Effector CD4-positive, alpha-beta T cell (primary cell): ENCODE data around the gene TACC3.

Source experiments
- DNase-seq: peaks from one replicate; pipeline ENCODE4 v3.0.0-alpha.2; 2020

The TACC3 gene

DNA sequence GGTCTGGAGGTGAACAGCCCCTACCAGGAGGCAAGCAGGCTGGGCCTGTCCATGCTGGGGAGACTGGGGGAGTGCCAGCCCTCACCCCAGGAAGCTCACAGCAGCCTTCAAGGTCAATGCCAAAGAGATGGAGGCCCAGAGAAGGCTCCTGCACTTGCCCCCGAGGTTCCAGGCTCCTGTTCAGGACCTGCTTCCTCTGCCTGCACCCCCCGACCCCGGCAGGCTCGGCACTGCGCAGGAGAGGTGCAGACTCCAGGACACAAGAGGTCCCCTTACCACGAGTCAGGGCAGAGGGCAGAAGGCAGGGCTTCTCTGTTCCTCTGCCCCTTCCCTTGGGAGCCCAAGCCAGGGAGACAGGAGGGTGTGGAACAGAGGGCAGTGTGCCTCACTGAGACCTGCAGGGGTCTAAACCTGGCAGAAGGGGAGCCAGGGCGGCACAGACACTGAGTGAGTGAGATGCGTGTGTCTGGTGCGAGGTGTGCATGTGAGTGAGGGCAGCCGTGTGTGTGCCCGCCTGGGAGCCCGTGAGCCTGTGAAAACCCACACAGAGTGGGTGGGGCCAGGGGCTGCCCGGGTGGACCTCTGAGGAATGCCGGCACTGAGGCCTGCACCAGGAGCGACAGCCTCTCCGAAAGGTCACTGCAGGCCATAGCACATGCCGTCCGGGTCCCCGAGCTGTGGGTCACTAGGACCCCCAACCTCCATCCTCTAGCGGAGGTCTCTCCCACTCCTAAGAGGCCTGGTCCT lies 41.1 kb downstream of the TACC3 start:
- no peak for DNase-seq

DNA sequence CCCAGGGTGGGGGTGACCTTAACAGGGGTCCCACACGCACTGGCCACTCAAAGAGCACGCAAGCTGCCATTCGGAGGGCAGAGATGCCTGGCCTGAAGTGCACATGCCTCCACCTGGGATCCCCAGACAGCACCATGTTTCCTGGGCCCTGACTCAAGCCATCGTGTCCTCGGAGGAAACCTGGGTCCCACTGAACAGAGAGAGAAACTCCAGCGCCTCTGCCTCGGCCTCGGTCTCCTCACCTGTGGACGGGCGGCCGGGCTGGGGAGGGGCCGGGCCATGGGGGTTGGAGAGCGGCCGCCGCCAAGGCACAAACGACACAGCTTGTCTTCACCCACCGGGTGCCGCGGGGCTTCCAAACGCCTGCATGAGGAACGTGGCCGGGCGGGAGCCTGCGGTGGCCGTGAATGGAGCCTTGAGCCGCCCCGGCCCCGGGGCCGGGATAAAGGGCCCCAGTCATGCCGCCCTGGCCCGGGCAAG lies 41.8 kb downstream of the TACC3 start:
- DNase-seq, result no peak

DNA sequence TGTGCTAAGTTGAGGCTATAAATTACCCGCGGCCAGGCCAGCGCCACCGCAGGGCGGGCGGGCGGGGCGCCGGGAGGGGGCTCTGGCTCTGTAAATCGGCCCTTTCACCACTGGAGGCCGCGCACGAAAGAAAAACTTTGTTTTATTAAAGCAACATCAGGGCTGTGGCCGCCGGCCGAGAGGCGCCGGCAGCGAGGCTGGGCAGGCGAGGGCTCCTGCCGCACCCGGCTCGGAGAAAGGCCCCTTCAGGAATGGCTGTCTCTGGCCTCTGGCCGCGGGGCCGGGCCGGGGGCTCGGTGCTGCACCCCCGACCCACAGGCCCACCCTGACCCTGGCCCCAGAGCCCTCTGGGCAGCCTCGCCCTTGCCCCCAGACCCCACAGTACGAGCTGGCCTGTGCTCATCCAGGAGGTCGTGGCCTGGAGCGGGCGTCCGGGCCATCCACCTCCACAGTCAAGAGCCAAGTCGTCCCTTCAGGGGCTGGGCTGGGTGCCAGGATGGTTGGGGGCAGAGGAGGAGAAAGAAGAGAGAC lies 42.3 kb downstream of the TACC3 start:
- DNase-seq, result no peak

DNA sequence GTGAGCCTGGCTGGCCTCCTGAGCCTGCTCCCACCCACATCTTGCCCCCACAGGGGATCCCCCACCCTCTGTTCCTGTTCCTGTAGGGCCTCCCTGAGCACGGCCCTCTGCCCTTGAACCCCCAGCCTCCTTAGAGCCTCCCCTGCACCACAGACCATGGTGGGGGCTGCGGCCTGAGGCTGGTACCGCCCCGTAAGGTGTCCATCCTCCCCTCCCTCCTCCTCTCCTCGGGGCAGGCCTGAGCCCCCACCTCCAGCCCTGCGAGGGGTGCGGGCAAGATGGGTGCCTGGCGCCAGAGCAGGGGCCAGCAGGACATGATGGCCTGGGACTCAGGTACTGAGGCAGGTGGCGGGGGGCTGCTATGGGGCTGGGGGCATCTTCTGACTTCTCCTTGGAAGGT lies 43.3 kb downstream of the TACC3 start:
- no peak for DNase-seq

DNA sequence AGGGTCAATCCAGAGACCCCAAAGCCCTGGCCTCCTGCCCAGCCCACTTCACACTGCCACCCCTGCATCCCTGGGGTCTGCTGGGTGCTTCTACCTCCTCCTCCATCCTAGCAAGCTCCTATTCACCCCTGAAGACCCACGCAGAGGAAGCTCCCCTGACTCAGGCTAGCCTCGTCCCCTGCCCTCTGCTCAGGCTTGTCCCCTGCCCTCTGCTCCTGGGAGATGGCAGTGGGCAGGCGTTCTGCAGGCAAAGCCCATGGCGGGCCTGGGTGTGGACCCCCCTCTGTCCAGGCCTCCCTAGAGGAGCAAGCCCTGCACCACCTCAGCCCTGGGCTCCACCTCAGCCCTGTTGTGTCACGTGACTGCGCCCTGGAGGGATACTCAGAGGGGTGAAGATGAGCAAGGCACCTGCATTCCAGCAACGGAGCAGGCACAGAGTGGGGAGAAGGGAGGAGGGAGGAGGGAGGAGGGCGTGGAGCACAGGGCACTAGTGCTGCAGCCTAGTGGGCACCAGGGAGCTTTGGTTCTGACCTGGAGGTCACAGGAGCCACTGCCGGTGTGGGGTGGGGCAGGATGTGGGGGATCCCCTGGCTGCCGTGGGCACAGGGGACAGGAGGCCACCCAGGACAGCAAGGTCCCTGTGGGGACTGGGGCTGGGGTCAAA lies 44.2 kb downstream of the TACC3 start:
- no peak for DNase-seq

DNA sequence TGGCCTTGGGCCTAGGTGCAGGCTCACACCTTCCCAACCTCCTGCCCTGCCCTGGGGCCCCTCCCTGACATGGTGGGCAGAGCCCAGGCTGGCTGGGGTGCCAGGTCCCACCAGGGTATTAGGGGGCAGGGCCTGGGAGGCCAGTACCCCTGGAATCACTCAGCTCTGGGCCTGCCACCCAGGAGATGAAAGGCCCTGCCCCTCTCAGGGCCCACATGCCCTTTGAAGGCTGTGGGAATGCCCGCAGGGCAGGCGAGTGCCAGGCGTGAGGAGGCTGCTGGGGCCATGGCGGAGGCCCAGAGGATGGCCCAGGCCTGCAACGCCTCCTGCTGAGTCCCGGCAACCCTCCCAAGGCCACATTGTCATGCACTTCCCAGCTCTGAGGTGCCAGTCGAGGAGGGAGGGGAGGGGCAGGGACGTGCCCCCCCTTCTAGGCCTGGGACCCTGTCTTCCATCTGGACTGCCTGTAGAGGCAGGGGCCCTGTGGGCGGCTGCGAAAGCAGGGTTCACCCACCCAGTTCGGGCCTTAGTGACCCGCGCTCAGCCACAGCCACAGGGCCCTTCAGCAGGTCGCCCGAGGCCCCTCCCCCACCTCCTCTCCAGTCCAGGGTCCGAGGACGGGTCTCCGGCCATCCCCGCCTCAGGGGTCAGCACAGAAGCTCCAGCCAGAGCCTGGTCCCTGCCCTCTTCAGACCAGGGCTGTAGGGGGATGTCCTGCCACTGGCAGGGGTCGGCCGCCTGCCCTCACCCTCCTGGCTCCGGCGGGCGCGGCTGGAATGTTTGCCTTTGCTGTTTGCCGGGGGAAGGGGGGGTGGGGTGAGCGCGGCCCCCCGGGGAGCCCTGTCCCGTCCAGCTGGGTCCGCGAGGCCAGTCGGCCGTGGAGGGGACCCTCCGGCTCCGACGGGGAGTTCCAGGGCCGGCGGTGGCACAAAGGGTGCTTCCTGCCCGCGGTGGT lies 45.1 kb downstream of the TACC3 start:
- DNase-seq, result no peak

DNA sequence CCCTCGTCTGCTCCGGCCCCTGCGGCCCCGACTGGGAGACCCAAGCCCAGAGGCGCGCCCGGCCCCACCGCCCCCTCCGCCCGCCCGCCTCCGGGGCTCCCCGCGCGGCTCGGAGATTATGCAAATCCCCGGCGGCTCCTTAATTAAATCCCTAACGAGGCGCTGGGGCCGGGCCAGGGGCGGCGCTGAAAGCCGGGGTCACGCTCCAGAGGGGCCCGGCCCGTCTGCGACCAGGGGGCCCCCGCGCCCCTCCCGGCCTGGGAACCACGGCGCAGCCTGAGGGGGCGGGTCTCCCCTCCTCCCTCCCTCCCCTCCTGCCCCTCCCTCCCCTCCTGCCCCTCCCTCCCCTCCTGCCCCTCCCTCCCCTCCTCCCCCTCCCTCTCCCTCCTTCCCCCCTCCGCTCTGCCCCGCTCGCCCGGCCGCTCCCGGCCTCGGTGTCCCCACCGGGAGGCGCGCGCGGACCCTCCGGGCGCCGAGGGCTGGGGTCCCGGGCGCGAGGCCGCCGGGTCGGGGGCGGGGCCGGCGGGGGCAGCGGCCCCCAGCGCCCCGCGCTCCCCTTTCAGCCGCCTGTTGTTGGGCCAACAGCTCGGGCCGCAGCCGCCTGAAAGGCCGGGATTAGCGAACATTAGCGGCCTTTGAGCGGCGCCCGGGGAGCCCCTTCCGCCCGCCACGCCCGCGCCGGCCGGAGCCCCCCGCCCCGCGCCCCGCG lies 45.9 kb downstream of the TACC3 start:
- no peak for DNase-seq

DNA sequence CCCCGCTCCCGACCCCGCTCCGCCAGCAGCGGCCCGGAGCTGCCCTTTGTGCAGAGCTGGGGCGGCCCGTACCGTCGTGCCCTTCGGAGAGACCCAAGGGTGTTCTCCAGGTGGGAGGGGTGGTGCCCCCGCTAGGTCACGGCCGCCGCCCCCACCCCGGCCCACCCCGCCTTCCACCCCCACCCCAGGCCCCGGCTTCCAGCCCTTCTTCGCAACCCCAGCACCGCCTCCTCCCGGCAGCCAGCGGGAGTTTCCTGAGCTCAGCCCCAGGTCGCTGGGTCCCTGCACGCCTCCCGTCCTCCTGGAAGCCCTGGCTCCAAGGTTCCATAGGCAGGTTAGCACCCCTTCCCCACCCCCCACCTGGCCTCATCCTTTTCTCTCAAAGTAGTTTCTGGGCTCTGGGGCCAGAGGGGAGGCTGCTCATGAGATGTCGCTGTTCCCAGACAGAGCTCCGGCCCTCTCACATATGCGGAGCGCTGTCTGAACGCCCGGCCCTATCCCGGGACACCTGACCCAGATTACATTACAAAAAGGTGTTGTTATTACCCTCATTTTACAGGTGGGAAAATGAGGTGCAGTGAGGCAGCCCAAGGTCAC lies 46.5 kb downstream of the TACC3 start:
- peak; percentile 12 for DNase-seq

DNA sequence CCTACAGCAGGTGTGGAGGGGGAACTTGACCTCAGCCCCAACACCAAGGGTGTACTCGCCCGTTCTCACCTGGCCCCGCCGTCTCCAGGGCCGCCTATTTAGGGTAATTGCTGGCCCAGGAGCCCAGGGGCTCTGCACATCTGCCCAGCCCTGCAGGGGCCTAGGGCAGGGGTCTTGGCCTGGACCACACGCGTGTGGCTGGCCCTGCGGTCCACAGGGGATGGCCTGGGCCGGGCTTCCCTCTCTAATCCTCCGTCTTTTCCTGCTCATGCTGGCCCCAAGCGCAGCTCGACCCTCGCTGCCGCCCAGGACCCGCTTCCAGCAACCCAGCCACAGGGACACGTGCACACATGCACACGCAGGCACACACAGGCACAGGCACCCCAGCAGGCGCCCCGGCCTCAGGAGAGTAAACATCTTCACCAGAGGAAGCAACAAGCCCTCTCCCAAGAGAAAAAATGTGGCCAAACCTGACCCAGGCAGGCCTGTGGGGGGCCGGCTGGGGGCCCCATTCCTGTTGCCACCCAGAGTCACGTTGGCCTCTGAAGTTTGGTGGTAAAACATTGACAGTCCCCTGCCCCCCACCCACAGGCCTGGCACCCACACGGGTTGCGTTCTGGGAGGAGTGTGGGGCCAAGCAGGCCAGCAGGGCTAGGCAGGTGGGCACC lies 47.2 kb downstream of the TACC3 start:
- DNase-seq, result no peak

DNA sequence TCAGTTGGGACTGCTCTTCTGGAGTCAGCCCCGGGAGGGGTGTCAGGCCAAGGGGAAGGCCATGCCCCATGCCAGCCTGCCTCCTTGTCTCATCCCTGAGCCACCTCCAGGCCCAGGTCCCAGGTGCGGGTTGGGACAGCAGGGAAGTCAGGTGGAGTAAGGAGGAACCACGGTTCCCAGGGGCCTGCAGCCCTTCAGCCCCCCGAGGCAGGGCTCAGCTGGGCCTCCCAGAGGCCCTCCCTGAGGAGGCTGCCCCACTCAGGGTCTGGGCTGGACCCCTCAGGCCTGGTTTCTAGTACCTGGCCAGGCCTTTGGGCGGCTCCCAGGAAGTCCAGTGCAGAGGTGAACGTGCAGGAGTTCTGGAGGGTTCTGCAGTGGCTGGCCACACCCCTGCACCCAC lies 48.4 kb downstream of the TACC3 start:
- no peak for DNase-seq

DNA sequence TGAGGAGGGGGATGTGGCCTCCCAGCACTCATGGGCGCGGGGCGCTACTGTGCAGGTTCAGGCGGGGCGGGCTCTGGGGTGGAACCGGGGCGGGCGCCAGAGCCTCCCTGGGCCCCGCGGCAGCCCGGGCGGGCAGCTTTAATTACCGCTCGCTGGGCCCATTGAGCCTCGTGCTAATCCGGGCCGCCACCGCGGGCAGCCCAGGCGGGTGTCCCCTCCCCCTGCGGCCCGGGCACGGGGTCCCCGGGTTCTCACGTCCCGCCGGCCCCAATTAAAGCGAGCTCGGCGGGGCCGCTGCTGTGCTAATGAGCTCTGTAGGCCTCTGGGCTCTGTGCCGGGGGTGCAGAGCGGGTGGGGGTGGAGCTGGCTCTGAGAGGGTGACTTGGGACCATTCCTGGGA lies 48.9 kb downstream of the TACC3 start:
- DNase-seq, result no peak

DNA sequence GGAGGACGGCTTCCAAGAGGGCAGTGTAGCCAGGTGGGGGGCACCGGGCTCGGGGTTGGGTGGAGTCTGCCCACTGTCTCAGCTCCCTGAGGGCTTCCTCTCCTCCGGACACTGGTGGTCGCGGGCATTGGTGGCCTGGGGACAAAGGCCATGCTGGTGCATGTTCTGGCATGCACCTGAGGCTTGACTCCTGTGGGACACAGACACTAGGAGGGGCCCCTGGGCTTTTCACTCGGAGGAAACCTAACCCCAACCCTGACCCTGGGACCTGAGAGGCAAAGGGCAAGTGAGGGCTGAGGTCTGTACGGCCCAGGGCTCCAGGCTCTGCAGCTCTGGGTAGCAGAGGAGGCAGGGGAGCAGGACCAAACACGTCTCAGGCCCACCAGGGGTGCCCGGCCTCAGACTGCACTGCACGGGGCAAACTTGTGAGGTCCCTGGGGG lies 49.5 kb downstream of the TACC3 start:
- no peak for DNase-seq

DNA sequence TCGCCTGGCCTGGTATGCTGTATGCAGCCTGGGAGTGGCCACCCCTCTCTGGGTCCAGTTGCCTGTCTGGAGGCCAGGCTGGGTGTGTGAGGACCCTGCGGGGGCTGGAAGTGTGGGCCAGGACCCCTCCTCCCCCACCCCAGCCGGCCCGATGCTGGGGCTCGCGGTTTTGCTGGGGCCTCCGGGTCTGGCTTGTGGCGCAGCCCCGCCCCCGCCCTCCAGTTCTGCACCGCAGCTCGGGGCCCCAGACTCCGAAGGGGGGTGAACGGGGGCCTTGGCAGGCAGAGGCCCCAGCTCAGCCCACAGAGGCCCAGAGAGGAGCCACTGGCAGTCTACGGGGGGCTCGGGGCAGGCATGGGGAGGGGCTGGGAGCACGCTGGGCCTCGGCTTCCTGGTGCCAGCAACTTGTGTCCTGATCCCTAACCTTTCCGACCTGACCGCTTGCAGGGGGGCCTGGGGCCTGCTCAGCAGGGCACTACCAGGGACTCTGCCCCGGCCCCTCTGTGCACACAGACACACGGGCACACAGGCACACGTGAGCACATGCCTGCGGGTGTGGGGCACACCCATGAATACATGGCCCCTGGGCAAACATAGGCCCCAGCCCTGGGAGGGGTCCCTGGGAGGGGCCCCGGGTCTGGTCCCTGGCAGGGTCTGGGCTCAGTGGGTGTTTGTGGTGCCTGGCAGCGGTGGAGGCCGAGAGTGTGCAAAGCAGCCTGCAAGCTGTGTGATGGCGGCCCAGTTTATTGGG lies 50.4 kb downstream of the TACC3 start:
- no peak for DNase-seq

DNA sequence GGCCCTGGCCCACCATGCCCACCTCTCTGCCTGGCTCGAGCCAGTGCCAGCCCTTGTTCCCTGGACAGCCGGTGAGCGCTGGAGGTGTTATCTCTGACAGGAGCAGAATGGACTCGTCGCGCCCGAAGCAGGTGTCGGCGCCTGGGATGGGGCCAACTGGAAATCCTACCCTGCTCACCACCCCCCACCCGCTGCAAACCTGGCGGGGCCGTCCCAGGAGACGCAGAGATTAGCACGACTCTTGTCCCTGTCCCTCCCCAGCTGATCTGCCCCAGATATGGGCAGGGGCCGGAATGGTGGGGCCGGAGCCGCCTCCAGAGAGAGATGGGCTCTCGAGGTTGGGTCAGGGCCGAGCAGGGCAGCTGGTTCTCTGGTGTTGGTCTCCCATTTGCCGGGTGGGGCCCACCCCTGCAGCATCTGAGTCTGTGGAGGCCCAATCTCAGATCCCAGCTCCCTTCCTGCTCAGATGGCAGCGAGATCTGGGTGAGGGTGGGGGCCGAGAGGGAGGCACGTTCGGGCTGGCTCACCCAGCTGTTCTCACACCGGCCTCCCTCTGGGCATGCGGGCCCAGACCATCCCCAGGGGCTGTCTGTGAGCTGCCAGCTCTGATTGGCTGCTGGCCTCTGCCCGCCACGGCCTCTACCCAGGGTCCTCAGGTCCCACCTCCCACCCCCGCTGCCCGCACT lies 51.7 kb downstream of the TACC3 start:
- DNase-seq, result no peak

DNA sequence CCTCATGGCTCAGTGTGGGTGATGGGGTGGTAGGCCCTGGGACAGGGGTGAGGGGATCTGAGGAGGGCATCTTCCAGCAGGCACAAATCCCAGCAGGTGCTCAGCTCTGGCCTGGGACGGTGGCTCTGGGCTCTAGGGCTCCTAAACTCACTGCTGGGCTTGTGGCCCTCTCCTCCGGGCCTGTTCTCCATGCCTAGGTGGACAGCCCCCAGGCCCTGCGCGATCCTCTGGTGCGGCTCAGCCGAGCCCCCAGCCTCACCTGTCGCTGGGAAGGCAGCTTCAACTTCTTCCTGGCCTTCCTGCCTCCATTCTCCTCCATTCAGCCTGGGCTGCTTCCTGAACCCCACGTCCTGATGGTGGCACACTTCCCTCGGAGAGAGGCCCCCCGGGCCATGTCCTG lies 52.4 kb downstream of the TACC3 start:
- DNase-seq, result no peak

DNA sequence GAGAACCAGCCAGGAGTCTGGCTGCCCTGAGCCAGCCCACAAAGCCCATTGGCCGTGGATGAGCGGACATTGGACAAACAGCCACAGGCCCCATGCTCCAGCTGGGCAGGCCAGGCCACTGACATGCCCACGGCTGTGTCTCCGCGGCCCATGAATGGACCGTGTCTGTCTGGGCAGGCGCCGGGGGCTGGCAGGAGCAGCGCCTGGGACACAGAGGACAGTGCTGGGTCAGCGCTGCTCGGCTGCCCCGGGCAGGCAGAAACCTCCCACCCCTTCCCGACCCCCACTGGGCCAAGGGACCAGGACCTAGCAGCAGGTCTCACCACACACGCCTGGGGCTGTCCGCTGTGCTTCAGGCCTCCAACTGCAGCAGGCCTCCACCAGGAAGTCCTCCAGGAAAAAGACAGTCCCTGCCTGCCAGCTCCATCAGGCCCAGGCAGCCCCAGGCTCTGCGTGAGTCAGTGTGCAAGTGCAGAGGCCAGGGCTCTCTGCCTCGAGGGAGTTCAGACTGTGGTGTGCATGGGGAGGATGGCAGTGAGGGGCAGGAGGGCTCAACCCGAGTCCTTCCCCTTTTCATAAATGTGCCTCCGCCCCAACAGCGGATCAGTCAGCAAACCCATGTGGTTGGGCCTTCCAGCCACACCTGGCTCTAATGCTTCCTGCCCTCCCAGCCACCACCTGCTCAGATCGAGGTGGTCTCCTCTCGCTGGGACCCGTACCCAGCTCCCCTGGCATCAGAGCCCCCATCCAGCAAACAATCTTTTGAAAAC lies 54.6 kb downstream of the TACC3 start:
- DNase-seq, result no peak

DNA sequence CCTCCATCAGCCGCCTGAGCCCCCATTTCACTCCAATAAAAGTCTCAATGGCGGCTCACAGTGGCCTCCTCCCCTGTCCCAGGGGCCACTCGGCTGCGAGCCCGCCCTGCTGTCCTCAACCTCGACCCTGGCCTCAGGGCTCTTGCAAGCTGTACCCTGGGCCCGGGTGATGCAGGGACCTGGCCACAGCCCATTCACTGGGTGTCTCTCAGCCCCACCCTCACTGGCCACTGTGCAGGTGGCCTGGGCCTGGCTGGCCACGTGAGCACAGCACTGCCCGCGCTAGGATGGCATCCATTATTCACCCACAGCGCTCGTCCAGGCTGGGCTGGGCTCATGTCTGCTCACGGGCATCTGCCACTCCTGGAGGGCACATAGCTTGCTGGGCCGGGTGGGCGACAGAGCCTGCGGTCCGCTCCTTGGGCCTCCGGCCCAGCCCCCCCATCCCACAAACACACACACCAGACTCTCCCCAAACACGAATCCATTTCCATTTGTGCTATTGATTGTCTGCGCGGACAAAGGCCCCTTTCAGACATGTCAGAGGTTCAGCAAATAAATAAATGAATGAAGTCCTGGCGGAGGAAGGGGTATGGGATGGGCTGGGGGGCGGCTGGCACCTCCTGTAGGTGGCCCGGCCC lies 55.3 kb downstream of the TACC3 start:
- no peak for DNase-seq

DNA sequence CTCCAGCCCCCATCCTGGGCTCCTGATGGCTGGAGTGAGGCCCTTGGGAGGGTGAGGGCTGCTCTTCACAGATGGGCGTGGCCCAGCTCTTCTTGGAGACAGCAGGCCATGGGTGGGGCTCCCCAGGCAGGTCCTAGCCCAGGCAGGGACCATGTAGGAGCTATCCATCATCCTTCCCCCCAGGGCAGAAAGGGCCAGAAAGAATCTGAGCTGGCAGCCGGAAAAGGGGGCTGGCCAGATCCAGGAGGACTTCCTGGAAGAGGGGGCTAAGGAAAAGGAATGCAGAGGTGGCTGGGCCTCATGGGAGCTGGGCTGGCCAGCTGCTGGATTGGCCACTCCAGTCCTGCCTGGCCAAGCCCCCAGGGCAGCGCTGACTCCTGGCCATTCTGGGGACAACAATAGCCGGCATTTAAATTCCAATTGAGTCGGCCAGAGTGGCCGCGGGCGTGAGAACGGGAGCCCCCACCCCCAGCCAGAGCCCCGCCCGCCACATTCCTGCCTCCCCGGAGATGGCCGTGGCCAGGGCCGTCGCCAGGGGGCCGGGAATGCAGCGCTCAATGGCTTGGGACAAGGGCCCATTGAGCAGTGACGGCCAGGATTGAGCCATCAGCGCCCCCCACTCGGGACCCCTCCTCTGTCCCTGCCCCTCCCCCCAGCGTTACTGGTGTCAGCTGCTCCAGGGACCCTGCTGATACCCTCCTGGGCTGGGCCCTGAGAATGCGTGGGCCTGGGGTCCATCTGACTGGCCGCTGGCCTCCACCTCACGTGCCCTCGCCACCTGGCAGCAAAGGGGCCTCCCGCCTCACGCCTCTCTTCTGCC lies 56.7 kb downstream of the TACC3 start:
- DNase-seq, result no peak
